ENCODE data around the gene DOCK3.
"Not testable (repeated sequence)": the region's sequence is repeated elsewhere in the genome, so short reads cannot be mapped to it uniquely, and the experiment has no call there.

Gene DOCK3

DNA sequence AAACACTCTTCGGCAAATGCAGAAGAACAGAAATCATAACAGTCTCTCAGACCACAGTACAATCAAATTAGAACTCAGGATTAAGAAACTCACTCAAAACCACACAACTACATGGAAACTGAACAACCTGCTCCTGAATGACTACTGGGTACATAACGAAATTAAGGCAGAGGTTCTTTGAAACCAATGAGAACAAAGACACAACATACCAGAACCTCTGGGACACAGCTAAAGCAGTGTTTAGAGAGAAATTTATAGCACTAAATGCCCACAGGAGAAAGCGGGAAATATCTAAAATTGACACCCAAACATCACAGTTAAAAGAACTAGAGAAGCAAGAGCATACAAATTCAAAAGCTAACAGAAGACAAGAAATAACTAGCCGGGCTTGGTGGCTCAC lies 589.4 kb downstream of the DOCK3 start:
- not testable (repeated sequence) for DNase-seq

DNA sequence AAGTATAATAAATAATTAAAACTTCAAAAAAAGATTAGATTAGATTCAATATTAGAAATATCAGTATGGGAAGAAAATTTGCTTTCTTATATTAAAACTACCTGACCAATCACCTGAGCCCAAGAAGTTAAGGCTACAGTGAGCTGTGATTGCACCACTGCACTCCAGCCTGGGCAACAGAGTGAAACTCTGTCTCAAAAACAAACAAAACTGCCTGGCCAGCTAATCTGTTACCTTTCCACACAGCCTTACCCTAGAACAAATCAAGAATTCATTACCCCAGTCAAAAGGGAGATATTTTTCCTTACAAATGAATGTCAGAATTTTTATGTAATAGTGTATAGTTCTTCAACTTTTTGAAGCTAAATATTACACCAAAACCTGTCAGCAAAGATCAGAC lies 593.4 kb downstream of the DOCK3 start:
- no peak for DNase-seq

DNA sequence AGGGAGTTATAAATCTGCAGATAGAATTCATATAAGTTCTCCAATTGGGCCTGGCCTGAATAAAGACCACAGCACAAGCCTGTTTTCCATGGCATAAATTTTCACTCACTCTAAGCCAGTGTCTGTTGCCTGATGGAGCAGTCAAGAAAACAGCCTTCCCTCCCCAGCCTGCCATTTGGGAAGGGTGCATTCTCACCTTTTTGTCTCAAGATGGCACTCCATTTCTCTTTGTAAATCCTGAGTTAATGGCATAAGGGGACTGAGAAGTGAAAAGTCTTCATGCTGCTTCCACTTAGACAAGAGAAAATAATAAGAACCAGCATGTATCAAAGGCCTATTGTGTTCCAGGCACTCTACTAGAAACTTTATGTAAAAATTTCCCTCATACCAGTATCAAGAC lies 594.7 kb downstream of the DOCK3 start:
- no peak for DNase-seq

DNA sequence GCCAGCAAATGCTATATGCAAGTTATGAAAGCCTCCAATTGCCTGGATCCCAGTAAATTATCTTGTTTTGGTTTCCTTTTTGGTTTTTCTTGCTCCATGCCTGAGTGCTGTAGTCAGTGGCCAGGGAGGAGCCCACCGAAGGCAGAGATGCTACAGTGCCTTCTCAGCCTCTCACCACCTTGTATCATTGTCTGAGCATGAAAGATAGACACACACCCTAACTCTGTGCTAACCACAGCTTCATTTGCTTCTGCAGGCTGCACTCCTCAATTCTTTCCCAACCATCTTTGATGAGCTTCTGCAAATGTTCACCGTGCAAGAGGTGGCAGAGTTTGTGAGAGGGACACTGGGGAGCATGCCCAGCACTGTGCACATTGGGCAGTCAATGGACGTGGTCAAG lies 595.8 kb downstream of the DOCK3 start:
- DNase-seq: no peak

DNA sequence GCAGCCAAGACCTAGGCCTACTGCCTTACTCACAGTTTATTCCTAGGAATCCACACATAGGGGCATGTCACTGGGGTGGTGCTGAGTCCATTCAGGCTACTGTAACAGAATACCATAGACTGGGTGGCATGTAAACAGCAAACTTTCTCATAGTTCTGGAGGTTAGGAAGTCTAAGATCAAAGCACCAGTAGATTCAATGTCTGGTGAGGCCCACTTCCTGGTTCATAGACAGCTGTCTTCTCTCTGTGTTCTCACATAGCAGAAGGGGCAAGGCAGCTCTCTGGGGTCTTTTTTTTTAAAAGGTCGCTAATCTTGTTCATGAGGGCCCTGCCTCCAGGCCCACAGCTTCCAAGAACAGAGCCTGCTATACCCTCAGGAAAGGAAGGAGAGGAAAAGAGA lies 596.4 kb downstream of the DOCK3 start:
- no peak for DNase-seq

DNA sequence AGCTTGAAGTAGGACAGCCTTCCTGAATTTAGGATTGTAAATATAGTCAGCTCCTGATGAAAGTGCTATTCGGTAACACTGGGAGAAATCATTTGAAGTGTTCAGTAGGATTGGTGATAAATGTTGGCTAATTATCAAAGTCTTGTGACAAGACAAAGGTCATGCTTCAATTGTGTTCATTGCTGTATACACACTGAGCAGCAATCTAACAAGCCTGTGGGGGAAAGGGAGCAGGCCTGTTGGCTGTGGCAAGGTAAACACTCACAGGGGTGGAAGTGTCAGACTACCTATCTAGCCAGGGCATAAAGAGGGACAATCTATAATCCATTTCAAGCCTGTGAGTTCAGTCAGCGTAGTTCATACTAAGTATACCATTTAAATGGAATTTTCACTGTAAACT lies 599.3 kb downstream of the DOCK3 start:
- DNase-seq: no peak

DNA sequence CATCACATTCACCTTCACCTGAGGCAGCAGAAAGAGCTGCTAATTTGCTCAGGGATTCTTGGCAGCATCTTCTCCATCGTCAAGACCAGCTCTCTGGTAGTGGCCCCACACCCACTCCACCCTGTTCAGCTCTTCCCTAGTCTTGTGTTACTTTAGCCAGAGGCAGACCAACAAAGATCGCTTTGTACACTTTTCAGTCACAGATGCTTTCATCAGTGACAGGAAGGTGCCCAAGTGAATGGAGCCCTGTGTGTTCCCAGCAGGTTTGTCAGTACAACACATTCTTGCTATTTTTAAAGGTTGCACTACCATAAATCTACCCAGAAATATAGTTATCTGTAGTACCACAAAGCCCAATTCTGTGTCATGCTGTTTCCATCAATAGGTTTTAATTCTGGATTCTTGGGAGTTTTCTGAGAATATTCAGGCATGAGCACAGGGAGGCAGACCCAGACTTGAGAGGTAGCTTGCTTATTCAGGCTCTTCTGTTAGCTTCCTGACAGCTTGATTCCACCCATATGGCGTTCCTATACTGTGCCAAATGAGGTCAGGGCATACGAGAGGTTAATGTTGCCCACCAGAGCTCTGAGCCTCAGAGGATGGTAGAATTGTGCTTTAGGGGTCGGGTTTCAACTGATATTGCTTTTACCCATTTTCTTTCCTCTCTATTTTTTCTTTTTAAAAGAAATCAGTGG lies 600.5 kb downstream of the DOCK3 start:
- no peak for DNase-seq

DNA sequence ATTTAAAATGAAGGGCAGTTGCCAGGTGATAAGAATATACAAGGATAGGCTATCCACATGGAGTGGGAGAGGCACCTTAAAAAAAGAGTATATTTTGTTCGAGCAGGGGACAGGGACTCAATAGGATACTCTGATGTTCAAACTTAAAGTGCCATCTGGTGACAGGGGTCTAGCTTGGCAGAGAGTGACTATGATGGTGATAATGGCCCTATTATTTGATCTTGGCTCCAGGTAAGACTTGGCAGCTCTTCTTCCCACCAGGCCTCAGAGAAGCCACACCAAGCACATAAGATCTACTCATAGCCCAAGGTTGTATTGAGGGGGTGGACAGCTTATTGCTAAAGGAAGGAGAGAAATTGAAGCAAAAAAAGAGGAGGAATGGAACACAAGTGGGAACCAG lies 601.3 kb downstream of the DOCK3 start:
- DNase-seq: no peak

DNA sequence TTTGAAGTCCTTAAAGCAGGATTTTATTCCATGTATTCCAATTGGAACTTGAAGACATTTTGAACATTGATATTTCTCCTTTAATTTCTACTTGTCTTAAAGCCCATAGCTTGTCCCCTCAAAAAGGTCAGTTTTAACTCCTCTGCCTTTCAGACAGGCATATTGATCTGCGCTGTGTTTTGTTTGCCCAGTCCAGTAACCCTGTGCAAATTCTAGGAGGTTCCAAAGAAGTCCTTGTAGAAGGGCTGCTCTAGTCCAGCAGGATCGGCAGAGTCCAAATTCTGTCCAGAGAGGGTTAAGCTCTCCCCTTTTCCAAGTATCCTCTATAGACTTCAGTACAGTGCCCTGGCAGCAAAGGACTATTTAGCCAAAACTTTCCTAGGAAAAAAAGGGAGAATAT lies 604.7 kb downstream of the DOCK3 start:
- no peak for DNase-seq

DNA sequence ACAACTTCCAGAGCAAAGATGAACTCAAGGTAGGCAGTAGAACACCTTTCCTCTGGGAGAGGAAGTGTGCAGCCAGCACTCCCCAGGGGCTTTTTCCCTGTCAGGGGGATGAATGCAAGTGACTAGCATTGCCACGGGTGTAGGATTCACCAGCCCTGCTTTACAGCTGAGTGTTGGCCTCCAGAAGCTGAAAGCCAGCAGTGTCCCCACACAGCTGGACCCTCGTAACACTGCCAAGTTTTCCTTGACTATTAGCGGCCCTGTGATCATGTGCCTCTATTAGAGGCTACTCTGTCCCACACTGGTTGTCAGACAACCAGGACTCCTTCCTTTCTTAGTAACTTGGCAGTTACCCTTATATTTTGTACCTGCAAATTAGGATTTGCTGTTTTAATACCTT lies 605.4 kb downstream of the DOCK3 start:
- no peak for DNase-seq

DNA sequence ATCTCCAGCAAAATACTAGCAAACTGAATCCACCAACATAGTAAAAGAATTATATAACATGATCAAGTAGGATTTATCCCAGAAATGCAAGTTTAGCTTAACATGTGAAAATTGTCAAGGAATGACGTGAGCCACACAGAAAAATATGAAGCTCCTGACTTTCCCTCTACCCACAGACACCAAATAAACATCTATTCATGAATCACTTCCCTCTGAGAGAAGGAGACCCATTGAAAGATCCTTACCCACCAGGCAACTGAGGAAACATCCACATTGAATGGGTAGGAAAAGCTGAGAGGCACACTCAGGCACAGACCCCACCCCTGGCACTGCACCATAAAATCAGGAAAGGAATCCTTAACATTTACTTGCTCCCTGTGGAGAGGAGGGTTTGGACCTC lies 608.2 kb downstream of the DOCK3 start:
- no peak for DNase-seq

DNA sequence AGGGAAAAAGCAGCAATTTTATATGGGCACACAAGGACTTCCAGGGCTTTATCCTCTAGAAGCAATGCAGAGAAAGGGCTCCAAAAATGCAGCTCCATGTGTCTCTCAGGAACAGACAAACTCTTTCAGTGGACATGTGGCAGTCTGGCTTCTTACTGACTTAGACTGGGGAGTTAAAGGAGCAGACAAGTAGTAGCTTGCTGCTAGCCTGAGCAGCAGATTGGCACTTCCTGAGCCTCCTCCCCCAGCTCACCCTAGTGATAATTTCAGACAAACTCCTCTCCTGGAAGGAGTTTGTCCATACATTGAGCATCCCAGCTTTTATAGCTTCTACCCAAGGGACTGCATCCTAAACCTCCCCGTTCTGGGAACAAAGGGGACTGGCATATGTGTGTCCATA lies 608.7 kb downstream of the DOCK3 start:
- no peak for DNase-seq

DNA sequence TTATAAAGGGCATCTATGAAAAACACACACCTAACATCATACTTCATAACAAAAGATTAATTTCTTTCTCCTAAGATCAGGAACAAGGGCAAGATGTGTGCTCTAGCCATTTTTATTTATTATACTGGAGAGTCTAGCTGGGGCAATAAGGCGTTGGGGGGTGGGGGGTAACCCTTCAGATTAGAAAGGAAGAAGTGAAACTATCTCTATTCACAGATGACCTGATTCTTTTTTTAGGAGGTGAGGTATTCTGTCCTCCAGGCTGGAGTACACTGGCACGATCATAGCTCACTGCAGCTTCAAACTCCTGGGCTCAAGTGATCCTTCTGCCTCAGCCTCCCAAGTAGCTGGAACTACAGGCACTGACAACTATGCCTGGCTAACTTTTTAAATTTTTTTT lies 620.9 kb downstream of the DOCK3 start:
- no peak for DNase-seq

DNA sequence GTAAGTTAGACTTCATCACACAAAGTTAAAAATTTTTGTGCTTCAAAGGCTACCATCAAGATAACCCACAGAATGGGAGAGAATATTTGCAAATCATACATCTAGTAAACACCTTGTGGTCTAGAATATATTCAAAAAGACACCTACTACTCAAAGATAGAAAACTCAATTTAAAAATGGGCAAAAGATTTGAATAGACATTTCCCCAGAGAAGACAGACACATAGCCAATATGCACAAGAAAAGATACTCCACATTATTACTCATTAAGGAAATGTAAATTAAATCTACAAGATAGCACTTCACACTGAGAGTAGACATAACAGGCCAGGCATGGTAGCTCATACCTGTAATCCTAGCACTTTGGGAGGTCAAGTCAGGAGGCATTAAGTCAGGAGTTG lies 622.6 kb downstream of the DOCK3 start:
- no peak for DNase-seq

DNA sequence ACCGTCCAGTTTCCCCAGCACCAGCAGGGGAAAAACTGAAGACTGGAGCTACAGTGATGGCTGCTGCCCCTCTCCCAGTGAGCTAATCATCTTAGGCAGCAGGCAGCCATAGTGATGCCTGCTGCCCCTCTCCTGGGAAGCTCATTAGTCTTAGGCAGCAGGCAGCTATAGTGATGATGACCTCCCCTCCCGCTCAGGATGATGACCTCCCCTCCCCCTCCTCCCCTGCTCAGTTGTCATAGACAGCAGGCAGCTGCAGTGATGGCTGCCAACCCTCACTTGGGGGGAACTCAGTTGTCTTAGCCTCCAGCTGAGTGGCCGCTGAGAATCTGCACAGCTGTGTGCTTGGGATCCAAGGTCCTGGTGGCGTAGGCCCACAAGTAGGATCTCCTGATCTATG lies 629.5 kb downstream of the DOCK3 start:
- no peak for DNase-seq

DNA sequence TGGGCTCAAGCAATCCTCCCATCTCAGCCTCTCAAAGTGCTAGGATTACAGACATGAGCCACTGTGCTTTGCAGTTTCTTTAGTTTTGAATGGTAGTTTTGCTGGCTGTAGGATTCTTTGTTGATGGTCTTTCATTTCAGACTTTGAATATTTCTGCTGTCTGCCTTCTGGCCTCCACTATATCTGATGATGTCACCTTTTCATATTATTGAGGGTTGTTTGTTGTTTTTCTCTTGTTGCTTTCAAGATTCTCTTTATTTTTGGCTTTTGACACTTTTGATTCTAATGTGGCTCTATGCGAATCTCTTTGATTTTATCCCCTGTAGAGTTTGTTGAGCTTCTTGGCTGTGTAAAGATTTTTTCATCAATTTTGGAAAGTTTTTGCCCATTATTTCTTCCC lies 631.4 kb downstream of the DOCK3 start:
- DNase-seq: no peak

DNA sequence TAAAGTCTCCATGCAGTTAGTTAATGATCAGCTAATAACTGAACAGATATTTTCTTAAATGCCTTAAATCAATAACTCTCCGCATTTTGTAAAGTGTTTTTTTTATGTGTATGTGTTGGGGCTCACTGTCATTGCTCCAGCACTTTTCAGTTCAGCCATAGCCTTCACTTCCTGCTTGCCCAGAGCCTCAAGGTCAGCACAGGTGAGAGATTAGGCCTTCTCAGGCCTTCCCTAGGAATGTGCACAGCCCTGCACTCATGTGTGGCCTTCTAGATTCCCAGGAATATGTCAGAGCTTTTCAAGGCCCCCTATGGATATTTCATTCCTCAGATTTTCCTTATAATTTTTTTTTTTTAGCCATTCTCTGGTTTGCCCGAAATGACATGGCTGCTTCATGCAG lies 632.7 kb downstream of the DOCK3 start:
- DNase-seq: no peak

DNA sequence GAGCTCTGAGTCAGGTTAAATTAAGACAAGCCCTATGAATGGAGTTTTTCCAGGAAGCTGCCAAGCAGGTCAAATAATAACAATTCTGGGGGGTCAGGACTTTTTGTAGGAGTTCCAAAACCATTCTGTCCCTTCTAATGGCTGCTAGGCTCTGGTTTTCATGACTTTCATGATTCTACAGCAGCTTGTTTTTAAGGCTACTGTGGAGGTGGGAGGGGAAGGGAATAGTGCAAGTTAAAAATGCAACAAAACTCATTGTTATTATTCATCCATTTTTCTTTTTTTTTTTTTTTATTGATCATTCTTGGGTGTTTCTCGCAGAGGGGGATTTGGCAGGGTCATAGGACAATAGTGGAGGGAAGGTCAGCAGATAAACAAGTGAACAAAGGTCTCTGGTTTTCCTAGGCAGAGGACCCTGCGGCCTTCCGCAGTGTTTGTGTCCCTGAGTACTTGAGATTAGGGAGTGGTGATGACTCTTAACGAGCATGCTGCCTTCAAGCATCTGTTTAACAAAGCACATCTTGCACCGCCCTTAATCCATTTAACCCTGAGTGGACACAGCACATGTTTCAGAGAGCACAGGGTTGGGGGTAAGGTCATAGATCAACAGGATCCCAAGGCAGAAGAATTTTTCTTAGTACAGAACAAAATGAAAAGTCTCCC lies 633.3 kb downstream of the DOCK3 start:
- not testable (repeated sequence) for DNase-seq

DNA sequence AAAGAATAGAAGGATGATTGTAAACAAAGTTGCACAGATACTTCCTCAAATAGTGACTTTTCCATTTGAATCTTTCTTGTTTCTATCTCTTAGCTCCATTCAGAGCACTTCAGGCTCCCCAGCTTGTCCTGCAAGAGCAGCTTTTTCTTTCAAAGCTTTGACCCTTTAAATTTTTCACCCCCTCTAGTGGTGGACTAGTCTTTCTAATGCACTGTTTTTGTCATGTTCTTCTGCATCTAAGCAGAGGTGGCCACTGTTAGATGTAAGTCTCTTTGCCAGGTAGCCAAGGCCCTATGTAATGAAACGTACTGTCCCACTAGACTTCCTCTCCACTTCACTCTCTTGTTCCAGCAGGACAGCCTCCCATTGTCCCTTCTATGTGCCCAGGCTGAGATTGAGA lies 636.3 kb downstream of the DOCK3 start:
- no peak for DNase-seq

DNA sequence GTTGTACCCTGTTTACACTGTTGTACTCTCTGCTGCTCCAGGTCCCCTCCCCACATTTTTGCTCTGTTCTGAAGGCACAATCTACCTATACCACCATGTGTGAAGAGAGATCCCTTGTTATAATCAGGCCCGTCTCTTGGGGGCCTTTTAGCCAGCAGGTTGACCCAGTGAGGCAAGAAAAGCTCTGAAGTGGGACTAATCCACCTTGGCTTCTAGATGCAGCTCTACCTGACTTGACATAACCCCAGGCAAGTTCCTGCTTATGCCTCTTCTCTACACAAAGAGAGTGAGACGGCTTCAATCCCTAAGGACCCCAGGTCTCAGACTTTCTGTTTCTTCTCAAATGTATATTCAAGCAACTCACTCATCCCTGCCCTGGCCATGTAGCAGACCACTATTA lies 653.5 kb downstream of the DOCK3 start:
- no peak for DNase-seq

DNA sequence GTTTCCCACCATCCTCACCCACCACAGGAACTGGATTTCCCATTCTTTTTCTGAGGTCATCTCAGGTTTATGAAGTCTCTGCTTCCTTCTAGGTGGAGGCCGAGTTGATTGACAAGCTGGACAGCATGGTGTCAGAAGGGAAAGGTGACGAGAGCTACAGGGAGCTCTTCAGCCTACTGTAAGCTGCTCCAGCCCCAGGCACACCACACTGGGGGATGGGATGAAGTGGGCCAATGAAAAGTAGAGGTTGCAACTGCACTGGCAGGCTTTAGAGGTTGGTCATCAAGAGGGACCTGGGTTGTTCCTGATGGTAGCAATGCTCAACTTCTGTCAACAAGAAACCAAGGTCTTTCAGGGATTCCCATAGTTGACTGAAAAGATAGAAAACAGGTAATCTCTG lies 655.3 kb downstream of the DOCK3 start:
- DNase-seq: no peak

DNA sequence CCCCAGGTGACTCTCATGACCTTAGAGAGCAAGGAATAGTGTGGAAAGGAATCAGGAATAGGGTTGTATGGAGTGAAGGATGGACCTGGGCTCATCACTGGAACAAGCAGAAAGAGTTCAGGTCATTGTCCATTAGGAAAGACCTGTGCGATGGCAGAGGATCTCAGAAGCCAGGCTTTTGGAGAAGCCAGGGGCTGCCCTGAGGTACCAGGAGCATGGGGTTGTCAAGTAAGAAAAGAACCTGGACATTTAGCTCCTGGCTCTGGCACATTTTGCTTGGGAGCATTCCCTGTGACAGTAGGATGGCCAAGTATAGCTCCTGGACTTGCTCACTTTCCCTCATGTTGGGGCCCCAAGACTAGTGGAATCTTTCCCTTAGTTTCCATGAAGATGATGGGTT lies 657.4 kb downstream of the DOCK3 start:
- DNase-seq: no peak

DNA sequence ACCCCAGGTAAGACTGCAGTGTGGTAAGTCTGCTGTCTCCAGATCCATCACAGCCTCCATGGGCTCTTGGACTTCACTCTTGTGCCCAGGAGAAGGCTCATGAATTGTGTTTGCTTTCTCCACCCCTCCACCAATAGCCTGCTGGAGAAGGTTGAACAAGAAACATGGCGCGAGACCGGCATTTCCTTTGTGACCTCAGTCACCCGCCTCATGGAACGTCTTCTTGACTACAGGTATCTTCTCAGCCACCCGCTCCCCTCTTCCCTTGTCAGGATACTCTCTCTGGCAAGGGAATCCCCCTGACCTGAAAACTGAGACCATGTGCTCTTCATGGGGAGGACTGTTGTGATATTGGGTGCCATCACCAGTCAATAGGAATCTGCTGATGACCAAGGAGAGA lies 658.3 kb downstream of the DOCK3 start:
- DNase-seq: no peak

DNA sequence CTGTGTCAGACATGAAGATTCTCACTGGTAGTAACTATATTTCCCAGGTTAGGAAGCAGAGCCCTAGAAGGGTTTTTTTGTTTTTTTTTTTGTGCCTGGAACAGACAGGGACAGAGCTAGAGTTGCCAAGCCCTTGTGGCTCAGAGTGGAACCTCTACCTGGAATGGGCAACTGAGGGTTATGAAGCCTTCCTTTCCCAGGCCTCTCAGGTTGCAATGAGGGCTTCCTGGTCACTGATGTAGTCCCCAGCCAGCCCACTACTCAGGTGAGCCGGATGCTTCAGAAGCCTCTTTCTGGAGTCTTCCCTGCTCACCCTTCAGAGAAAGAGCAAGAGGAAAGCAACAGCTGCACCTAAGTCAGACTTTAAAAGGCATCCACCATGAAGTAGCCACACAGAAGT lies 661.5 kb downstream of the DOCK3 start:
- no peak for DNase-seq

DNA sequence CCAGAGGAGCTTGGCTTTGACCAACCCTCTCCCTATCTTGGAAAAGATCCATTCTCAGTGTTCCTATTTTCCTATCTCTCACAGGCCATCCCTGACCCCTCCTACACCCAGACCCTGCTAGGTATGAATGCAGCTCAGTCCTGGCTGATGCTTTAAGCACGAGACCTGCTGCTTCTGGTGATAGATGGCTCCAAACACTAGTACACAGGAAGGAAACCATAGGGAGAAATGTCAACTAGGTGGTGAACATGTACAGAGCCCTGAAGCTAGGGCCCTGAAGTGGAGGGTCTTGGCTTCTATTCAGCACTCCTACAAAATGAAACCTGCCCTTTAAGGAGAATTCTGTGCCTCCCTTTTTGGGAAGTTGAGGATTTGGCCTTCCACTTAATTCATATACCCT lies 662.9 kb downstream of the DOCK3 start:
- DNase-seq: no peak

Measured in inflammatory macrophage treated with lipopolysaccharide for 4 hours (primary cell).